Activated CD8-positive, alpha-beta T cell treated with anti-CD3 and anti-CD28 coated beads for 36 hours (primary cell): ENCODE data around the gene COMMD3. TPM values are rescaled to one million over a fixed set of nuclear protein-coding genes. Genes with fewer than 3 reads are reported as not detected.

ENCODE experiments used
- ATAC-seq: fragments of 200-7000 bp; cut with Tn5 transposase; one replicate; pipeline ENCODE4 v1.10.0; 2021; ENCODE audit warnings: mild to moderate bottlenecking, moderate library complexity
- CTCF ChIA-PET: fragments of 350-600 bp; sonication (Branson Sonifier 250); formaldehyde crosslinking; loops from one replicate; lab custom pipeline; 2021; ENCODE audit warnings: antibody characterized with exemption; lab: Charles Lee
- POLR2A ChIA-PET: fragments of 350-600 bp; sonication (Branson Sonifier 250); formaldehyde crosslinking; loops from one replicate; lab custom pipeline; 2021; ENCODE audit warnings: antibody characterized with exemption; lab: Charles Lee
- DNase-seq: peaks from one replicate; pipeline ENCODE4 v3.0.0-alpha.2; 2020
- H3K27ac Mint-ChIP-seq: one replicate; pipeline ENCODE4 v1.8.0; 2021; ENCODE audit warnings: mild to moderate bottlenecking, mixed read lengths
- H3K27me3 Mint-ChIP-seq: one replicate; pipeline ENCODE4 v1.8.0; 2021; ENCODE audit warnings: mixed read lengths
- H3K36me3 Mint-ChIP-seq: one replicate; pipeline ENCODE4 v1.8.0; 2021; ENCODE audit warnings: low read depth, mixed read lengths
- H3K4me1 Mint-ChIP-seq: one replicate; pipeline ENCODE4 v1.8.0; 2021; ENCODE audit warnings: low read depth, mixed read lengths
- H3K4me3 Mint-ChIP-seq: one replicate; pipeline ENCODE4 v1.8.0; 2021; ENCODE audit warnings: mild to moderate bottlenecking, moderate library complexity, mixed read lengths
- H3K9me3 Mint-ChIP-seq: one replicate; pipeline ENCODE4 v1.8.0; 2021; ENCODE audit warnings: mixed read lengths
- CTCF ChIP-seq: fragments of 200-600 bp; IDR thresholded peaks from one replicate; pipeline ENCODE4 v1.8.0; 2022; ENCODE audit warnings: antibody characterized with exemption, mild to moderate bottlenecking
- intact Hi-C: fragments of 100-400 bp; cut with micrococcal nuclease; formaldehyde crosslinking; loops from one replicate; pipeline ENCODE4 v1.10.0; 2022
- total RNA-seq, 2 experiments: library from RNA; stranded (reverse); gene quantifications; one replicate each; pipeline ENCODE4 v1.2.3, GENCODE V29; 2021

COMMD3 gene
- total RNA-seq, 2 experiments from 2014 or later, result 64.7 to 68.7 TPM

- Mint-ChIP-seq H3K27me3 (peaks cover 52% of the 10 kb centered on the region), H3K36me3 (peaks cover 6% of the 10 kb centered on the region), H3K27ac (no peak within 1 kb of the TSS), H3K4me3 (peak within 1 kb of the TSS; percentile 56), H3K4me1 (peaks cover 15% of the 10 kb centered on the region), H3K9me3 (peaks cover 8% of the 10 kb centered on the region)
- intact Hi-C loops, result loop anchor here (10.0 kb wide), 1 partner anchor 639 kb away; no protein-coding TSS in a partner anchor
- TF ChIP-seq CTCF, result no peak
- POLR2A ChIA-PET, result interaction anchor here (0.8 to 2.7 kb wide), 4 partner anchors 11 to 129 kb away, joined by 3 to 6 read pairs (median 4); no protein-coding TSS in a partner anchor
- ATAC-seq (peak; percentile 34), DNase-seq (peak; percentile 73)
- CTCF ChIA-PET, result interaction anchor here (0.8 to 0.9 kb wide), 3 partner anchors 22 to 84 kb away, joined by 3 read pairs; no protein-coding TSS in a partner anchor
Observed at GRCh38 chr10:22345301-22346095, 29.3 kb downstream of the COMMD3 start, which contains the start of gene SPAG6. SPAG6 (plus strand) TSS chr10:22345496; CDS start chr10:22345612, 116 bp downstream.

DNA sequence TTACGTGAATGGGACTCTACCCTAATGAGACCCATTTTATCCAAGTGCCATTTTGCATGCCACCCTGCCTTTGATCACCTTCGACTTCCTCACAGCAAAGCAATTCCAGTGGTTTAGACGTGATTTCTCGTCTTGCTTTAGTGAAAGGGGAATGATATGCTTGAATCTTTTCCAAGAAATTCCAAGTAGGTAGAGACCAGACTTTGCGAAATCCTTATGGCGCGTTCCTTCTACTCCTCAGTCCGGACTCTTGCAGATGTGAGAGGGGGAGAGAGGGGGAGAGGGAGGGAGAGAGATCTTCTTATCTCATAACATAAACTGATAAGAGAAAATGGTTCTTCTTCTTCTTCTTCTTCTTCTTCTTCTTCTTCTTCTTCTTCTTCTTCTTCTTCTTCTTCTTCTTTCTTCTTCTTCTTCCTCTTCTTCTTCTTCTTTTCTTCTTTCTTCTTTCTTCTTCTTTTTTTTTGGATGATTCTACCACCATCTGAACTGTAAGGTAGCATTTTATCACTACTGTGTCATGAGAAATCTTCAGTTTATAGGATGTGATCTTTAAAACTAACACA, 30.0 kb downstream of the COMMD3 start:
- no peak for TF ChIP-seq CTCF
- POLR2A ChIA-PET, result interaction anchor here (1.6 kb wide), 1 partner anchor 128 kb away, joined by 5 read pairs; no protein-coding TSS in a partner anchor
- intact Hi-C loops, result loop anchor here (10.0 kb wide), 1 partner anchor 639 kb away; no protein-coding TSS in a partner anchor

GRCh38 chr10:22349755-22350154, 33.6 kb downstream of the COMMD3 start:
- Mint-ChIP-seq H3K27me3 (peaks cover 28% of the 10 kb centered on the region), H3K4me3 (no peak overlapping the region), H3K4me1 (peaks cover 6% of the 10 kb centered on the region)

More for the DNA sequence above, 30.0 kb downstream of the COMMD3 start:
- no peak for ATAC-seq
- peaks cover 8% of the 10 kb centered on the region for H3K9me3 Mint-ChIP-seq
- H3K4me1 Mint-ChIP-seq, result peaks cover 15% of the 10 kb centered on the region
- peaks cover 6% of the 10 kb centered on the region for H3K36me3 Mint-ChIP-seq
- H3K27me3 Mint-ChIP-seq, result peaks cover 52% of the 10 kb centered on the region
- DNase-seq, result no peak
- no peak overlapping the region for H3K27ac Mint-ChIP-seq
- peak overlapping the region; percentile 33 for H3K4me3 Mint-ChIP-seq
- CTCF ChIA-PET, result no interaction called here

DNA sequence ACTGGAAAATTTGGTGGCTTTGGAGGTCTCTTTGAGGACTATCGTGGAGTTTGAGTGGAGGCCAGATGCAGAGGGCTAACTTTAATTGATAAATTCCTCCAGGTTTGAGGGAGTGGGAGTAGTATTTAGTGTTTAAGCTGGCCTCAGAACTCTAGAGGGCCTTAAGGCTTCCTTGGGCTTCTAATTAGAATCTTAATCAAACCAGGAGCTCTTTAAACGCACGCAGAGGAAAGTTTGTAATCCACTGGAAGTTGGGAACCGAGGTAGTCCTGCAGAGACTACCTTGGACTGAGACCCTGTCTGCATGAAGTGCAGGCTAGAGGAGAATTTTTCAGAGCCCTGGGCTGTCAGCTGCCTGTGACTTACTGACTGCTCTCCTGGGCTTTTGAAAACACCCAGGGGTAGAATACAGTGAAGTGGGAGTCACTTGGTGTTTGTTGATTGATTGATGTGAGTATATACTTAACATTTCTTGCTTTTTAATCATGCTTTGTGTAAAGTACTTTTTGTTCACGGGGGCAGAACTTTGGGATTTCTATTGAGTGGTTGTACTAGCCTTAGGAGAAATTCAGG, 35.0 kb downstream of the COMMD3 start:
- H3K36me3 Mint-ChIP-seq, result peaks cover 2% of the 10 kb centered on the region
- H3K4me1 Mint-ChIP-seq, result no peaks in the 10 kb centered on the region
- TF ChIP-seq CTCF, result no peak
- peaks cover 18% of the 10 kb centered on the region for H3K27me3 Mint-ChIP-seq
- intact Hi-C loops, result no loop called here
- DNase-seq (no peak), ATAC-seq (no peak)
- H3K9me3 Mint-ChIP-seq, result peaks cover 3% of the 10 kb centered on the region
- POLR2A ChIA-PET, result no interaction called here
- CTCF ChIA-PET, result no interaction called here
- H3K27ac Mint-ChIP-seq, result no peak overlapping the region
- H3K4me3 Mint-ChIP-seq, result no peak overlapping the region

More at GRCh38 chr10:22349755-22350154, 33.6 kb downstream of the COMMD3 start:
- Mint-ChIP-seq H3K27ac (no peak overlapping the region), H3K36me3 (peaks cover 4% of the 10 kb centered on the region), H3K9me3 (peaks cover 5% of the 10 kb centered on the region)
- ATAC-seq (no peak), DNase-seq (no peak)
- intact Hi-C loops, result loop anchor here (10.0 kb wide), 1 partner anchor 635 kb away; no protein-coding TSS in a partner anchor
- ChIA-PET CTCF (interaction anchor here (0.9 to 1.3 kb wide), 2 partner anchors 9 to 340 kb away, joined by 5 to 6 read pairs; no protein-coding TSS in a partner anchor), POLR2A (interaction anchor here (1.2 kb wide), 1 partner anchor 9 kb away, joined by 5 read pairs; no protein-coding TSS in a partner anchor)
- no peak for TF ChIP-seq CTCF
